ENCODE results near the gene MACROD2.

Gene MACROD2

GRCh38 chr20:15399781-15400180 lies 1404.5 kb downstream of the MACROD2 start:
- TF ChIP-seq, protein P1, sequence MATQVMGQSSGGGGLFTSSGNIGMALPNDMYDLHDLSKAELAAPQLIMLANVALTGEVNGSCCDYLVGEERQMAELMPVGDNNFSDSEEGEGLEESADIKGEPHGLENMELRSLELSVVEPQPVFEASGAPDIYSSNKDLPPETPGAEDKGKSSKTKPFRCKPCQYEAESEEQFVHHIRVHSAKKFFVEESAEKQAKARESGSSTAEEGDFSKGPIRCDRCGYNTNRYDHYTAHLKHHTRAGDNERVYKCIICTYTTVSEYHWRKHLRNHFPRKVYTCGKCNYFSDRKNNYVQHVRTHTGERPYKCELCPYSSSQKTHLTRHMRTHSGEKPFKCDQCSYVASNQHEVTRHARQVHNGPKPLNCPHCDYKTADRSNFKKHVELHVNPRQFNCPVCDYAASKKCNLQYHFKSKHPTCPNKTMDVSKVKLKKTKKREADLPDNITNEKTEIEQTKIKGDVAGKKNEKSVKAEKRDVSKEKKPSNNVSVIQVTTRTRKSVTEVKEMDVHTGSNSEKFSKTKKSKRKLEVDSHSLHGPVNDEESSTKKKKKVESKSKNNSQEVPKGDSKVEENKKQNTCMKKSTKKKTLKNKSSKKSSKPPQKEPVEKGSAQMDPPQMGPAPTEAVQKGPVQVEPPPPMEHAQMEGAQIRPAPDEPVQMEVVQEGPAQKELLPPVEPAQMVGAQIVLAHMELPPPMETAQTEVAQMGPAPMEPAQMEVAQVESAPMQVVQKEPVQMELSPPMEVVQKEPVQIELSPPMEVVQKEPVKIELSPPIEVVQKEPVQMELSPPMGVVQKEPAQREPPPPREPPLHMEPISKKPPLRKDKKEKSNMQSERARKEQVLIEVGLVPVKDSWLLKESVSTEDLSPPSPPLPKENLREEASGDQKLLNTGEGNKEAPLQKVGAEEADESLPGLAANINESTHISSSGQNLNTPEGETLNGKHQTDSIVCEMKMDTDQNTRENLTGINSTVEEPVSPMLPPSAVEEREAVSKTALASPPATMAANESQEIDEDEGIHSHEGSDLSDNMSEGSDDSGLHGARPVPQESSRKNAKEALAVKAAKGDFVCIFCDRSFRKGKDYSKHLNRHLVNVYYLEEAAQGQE (IDR thresholded peaks at IDR 0.05; ENCODE audit: insufficient read depth in 1 of 2, low read depth in 2 of 2, low read length in 2 of 2), result no peak
- no peak for TF ChIP-seq SIN3A (IDR thresholded peaks at IDR 0.05; ENCODE audit: borderline replicate concordance, insufficient read depth, low read length)

DNA sequence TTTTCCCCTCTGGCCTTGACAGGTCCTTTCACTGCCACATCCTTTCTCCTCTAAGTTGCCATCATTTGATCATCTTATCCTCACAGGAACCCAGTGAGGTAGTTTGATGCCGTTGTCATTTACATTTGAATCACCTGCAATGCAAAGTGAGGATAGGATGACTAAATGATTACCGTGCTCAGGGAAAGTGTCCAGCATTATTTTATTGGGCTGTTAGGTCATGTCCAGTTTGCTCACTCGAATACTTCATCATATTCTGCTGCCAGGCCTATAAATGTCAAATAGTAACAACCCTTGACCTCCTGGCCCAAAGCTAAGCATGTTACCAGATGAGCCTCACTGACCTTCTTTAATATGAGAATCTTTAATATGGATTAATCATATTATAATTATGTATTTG lies 1410.8 kb downstream of the MACROD2 start:
- TF ChIP-seq TAF1 (IDR thresholded peaks at IDR 0.05; ENCODE audit: borderline replicate concordance, insufficient read depth, low read length), result no peak
- TF ChIP-seq POLR2AphosphoS5 (IDR thresholded peaks at IDR 0.05; ENCODE audit: low read depth, low read length), result no peak
- TF ChIP-seq, protein P1 (IDR thresholded peaks at IDR 0.05; ENCODE audit: insufficient read depth in 1 of 2, low read depth in 2 of 2, low read length in 2 of 2), result no peak
- no peak for TF ChIP-seq FOXP2 (optimal IDR thresholded peaks at IDR 0.05; ENCODE audit: borderline replicate concordance, extremely low read depth, extremely low read length, insufficient read depth)
- TF ChIP-seq SIN3A (IDR thresholded peaks at IDR 0.05; ENCODE audit: borderline replicate concordance, insufficient read depth, low read length), result no peak

DNA sequence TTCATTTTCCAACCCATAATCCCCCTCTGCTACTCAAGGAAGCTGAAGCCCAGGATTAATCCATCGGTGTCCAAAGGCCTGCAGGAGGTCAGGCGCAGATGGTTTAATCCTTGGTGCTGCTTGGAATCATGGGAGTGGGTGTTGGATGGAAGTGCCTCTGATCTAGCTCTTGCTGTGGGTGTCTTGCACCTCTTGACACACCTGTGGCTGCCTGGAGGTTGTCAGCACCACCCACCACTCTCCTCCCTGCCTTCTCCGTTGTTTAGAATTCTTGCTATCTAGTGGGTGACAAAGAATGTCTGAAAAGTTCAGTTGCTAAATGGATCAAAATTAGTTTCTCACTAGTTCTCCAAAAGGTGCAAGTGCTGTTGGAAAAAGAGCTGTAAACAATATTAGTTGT lies 1416.5 kb downstream of the MACROD2 start:
- TF ChIP-seq TAF1 (IDR thresholded peaks at IDR 0.05; ENCODE audit: borderline replicate concordance, insufficient read depth, low read length) (no peak), POLR2AphosphoS5 (IDR thresholded peaks at IDR 0.05; ENCODE audit: low read depth, low read length) (no peak), FOXP2 (optimal IDR thresholded peaks at IDR 0.05; ENCODE audit: borderline replicate concordance, extremely low read depth, extremely low read length, insufficient read depth) (no peak), SIN3A (IDR thresholded peaks at IDR 0.05; ENCODE audit: borderline replicate concordance, insufficient read depth, low read length) (no peak)
- TF ChIP-seq, protein P1 (IDR thresholded peaks at IDR 0.05; ENCODE audit: insufficient read depth in 1 of 2, low read depth in 2 of 2, low read length in 2 of 2), result no peak

DNA sequence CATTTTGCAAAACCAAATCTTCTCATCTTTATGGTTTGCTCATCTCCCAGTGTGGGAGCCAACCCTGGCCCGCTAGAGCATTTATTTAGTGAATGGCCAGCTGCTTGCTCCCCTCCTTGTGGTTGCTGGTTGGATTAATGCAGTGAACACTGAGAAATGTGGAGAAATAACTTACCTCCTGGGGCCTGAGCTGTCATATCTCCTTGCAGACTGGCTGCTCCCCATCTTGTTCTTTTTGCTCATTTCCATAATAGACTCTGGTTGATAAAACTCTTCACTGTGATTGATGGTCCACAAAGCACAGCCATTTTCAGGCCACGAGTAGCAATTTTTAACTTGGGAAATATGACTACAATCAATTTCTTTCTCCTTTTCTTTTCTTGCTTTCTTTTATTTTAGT lies 1420.6 kb downstream of the MACROD2 start:
- no peak for TF ChIP-seq POLR2AphosphoS5 (IDR thresholded peaks at IDR 0.05; ENCODE audit: low read depth, low read length)

- TF ChIP-seq FOXP2 (optimal IDR thresholded peaks at IDR 0.05; ENCODE audit: borderline replicate concordance, extremely low read depth, extremely low read length, insufficient read depth), result no peak
- TF ChIP-seq, protein P1 (IDR thresholded peaks at IDR 0.05; ENCODE audit: insufficient read depth in 1 of 2, low read depth in 2 of 2, low read length in 2 of 2), result no peak
- no peak for TF ChIP-seq SIN3A (IDR thresholded peaks at IDR 0.05; ENCODE audit: borderline replicate concordance, insufficient read depth, low read length)
- no peak for TF ChIP-seq TAF1 (IDR thresholded peaks at IDR 0.05; ENCODE audit: borderline replicate concordance, insufficient read depth, low read length)
- no peak for TF ChIP-seq POLR2AphosphoS5 (IDR thresholded peaks at IDR 0.05; ENCODE audit: low read depth, low read length)
Observed at GRCh38 chr20:15419856-15420255, 1424.5 kb downstream of the MACROD2 start.
